BLaER1 treated with 17β-estradiol and CSF1 and Interleukin-3, amounts not matched to agents 10 nM and 100 nM (cell line): Measurements from ENCODE around the gene PLCB1.

Experiments used
- H3K27ac ChIP-seq, 11 experiments: shearing (Covaris generic); formaldehyde crosslinking; 2 replicates each; pipeline ENCODE4 v1.8.1; 2022
- H3K27me3 ChIP-seq, 11 experiments: shearing (Covaris generic); formaldehyde crosslinking; 2 replicates each; pipeline ENCODE4 v1.8.1; 2022
- H3K36me3 ChIP-seq, 11 experiments: shearing (Covaris generic); formaldehyde crosslinking; 2 replicates each; pipeline ENCODE4 v1.8.1; 2022
- H3K4me1 ChIP-seq, 10 experiments: shearing (Covaris generic); formaldehyde crosslinking; 2 replicates each; pipeline ENCODE4 v1.8.1; 2022
- H3K4me2 ChIP-seq, 11 experiments: shearing (Covaris generic); formaldehyde crosslinking; 2 replicates each; pipeline ENCODE4 v1.8.1; 2022
- H3K4me3 ChIP-seq, 10 experiments: shearing (Covaris generic); formaldehyde crosslinking; 2 replicates each; pipeline ENCODE4 v1.8.1; 2022
- H3K9ac ChIP-seq, 11 experiments: shearing (Covaris generic); formaldehyde crosslinking; 2 replicates each; pipeline ENCODE4 v1.8.1; 2022
- H3K9me3 ChIP-seq, 11 experiments: shearing (Covaris generic); formaldehyde crosslinking; replicated peaks in 1 of 11; 2 replicates each; pipeline ENCODE4 v1.8.1; 2022
- H4K20me1 ChIP-seq, 11 experiments: shearing (Covaris generic); formaldehyde crosslinking; 2 replicates each; pipeline ENCODE4 v1.8.1; 2022
- Cebpa-rat ChIP-seq, 11 experiments: shearing (Covaris generic); IDR thresholded peaks; 2 replicates each; pipeline ENCODE4 v1.8.1; 2022

The PLCB1 gene

DNA sequence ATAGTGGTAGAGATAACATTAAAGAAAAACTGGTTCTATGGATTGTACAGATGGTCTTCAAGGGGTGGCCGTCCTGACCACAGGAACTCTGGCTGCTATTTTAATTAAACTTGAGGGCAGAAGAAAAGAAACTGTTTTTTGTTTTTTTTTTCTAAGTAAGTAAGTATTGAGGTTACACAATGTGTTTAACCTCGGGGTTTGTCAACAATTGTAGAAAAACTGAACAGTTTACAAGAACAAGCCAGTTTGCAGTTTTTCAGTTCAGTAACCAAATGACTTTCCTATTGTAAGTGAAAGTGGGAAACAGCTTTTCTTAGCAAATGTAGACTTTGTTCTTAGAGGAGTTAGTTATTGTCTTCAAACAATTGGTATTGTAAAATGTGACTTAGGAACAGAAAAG is 77.0 kb downstream of the PLCB1 start:
- peak overlapping the region in 8 of 11 experiments; percentile 9 to 61 (median 25); a peak in 12 of 22 replicates for H3K27ac ChIP-seq
- peaks cover 0 to 8% (median 0%) of the 10 kb centered on the region in 11 experiments; a peak in 3 of 22 replicates for H3K9me3 ChIP-seq
- H3K27me3 ChIP-seq: no peaks in the 10 kb centered on the region
- no peaks in the 10 kb centered on the region for H3K36me3 ChIP-seq
- no peak for TF ChIP-seq Cebpa-rat (IDR thresholded peaks at IDR 0.05)
- peak overlapping the region; percentile 12 to 78 (median 61); a peak in 19 of 22 replicates for H3K4me2 ChIP-seq
- H3K9ac ChIP-seq: peak overlapping the region in 3 of 11 experiments; percentile 25 to 56 (median 51); a peak in 6 of 22 replicates
- no peak overlapping the region; a peak in 2 of 20 replicates for H3K4me3 ChIP-seq
- no peaks in the 10 kb centered on the region; a peak in 1 of 22 replicates for H4K20me1 ChIP-seq
- peaks cover 32 to 61% (median 48%) of the 10 kb centered on the region in 10 experiments for H3K4me1 ChIP-seq

DNA sequence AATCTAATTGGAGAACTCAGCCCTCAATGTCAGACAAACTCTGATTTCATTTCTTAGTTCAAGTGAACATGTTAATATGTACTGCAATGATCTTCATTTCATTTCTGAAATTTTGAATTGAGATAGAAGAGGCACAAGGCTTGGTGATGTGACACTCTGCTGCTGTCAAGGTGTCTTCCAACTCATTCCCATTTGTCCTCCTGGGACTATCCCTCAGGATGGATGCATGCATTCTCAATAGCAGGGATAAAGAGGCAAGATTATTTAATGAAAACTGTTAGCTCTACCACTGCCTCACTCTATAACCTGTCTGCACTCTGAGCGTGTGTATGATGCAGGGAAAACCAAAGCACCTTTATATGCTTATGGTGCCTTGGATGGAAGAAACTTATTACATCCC is 78.7 kb downstream of the PLCB1 start:
- H3K4me1 ChIP-seq: peaks cover 43 to 77% (median 59%) of the 10 kb centered on the region in 10 experiments
- H4K20me1 ChIP-seq: no peaks in the 10 kb centered on the region; a peak in 1 of 22 replicates
- peaks cover 0 to 8% (median 0%) of the 10 kb centered on the region in 11 experiments; a peak in 2 of 22 replicates for H3K9me3 ChIP-seq
- TF ChIP-seq Cebpa-rat (IDR thresholded peaks at IDR 0.05): no peak
- no peak overlapping the region for H3K9ac ChIP-seq
- peak overlapping the region in 6 of 11 experiments; percentile 9 to 78 (median 20); a peak in 5 of 22 replicates for H3K4me2 ChIP-seq
- H3K27ac ChIP-seq: no peak overlapping the region
- no peak overlapping the region for H3K4me3 ChIP-seq
- H3K27me3 ChIP-seq: no peaks in the 10 kb centered on the region
- no peaks in the 10 kb centered on the region for H3K36me3 ChIP-seq

DNA sequence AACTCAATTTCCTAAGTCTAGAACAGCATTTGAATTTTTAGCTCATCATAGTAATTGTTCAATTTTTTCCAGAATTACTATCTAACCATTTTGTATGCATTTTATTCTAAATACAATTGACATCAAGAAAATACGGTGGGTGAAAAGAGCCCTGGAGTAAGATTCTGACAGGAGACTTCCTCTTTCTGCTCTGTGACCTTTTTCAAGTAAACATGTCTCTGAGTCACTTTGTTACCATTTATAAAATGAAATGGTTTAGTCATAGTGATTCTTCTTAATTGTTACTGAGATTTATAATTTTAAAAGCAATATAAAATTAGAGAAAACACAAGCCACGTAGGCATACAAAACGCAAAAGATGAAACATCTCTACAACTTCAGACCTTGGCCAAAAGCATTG is 80.2 kb downstream of the PLCB1 start:
- Histone ChIP-seq H3K9ac (no peak overlapping the region), H3K9me3 (peaks cover 0 to 8% (median 0%) of the 10 kb centered on the region in 11 experiments; a peak in 4 of 22 replicates), H3K4me2 (peak overlapping the region in 4 of 11 experiments; percentile 71 to 84 (median 78); a peak in 7 of 22 replicates), H3K36me3 (no peaks in the 10 kb centered on the region), H4K20me1 (no peaks in the 10 kb centered on the region; a peak in 1 of 22 replicates), H3K27me3 (no peaks in the 10 kb centered on the region), H3K27ac (peak overlapping the region in 2 of 11 experiments; percentile 30 to 37; a peak in 2 of 22 replicates), H3K4me1 (peaks cover 43 to 83% (median 63%) of the 10 kb centered on the region in 10 experiments), H3K4me3 (no peak overlapping the region)
- TF ChIP-seq Cebpa-rat (IDR thresholded peaks at IDR 0.05): no peak

DNA sequence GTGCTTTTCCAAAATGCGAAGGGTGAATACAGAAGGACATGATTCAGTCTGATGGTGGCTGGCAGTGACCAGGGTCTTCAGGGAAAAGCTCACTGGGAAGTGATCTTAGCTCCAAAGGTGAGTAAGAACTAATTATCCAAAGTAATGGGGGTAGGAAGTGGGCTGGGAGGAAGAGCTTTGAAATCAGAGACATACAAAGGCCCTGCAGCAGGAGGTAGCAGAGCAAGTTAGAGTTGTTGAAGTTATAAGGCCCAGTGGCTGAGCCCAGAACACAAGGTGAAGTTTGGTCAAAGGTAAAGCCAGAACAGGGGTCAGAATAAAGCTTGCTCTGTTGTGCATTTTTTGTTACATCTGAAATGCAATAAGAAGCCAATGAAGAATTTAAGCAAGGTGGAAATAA is 81.2 kb downstream of the PLCB1 start:
- Histone ChIP-seq H3K4me2 (peak overlapping the region; percentile 70 to 84 (median 78)), H3K4me1 (peaks cover 42 to 73% (median 55%) of the 10 kb centered on the region in 10 experiments)
- no peak for TF ChIP-seq Cebpa-rat (IDR thresholded peaks at IDR 0.05)

DNA sequence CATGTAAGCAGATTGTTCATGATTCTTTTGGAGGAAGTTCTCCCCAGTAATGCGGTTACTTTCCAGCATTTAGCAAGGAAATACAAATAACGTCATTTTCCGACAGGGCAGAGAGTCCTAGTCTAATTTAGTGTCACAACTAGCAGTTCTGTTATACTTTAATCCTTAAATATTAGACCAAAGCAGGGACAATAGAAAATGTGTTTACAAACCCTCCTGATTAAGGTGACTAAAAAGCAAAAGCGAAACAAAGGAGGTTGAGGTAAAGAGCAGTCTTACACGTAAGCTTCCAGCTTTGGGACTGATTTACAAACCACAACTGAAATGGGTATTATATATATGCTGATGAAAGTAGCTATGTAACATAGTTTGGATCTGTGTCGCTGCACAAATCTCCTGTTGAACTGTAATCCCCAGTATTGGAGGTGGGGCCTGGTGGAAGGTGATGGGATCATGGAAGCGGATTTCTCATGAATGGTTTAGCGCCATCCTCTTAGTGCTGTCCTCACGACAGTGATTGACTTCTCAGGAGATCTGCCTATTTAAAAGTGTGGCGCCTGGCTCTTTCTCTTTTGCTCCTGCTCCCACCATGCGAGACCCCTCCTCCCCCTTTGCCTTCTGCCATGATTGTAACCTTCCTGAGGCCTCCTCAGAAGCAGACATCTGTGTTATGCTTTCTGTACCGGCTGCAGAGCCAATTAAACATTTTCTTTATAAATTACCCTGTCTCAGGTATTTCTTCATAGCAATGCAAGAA is 81.9 kb downstream of the PLCB1 start:
- no peaks in the 10 kb centered on the region for H4K20me1 ChIP-seq
- peak overlapping the region in 9 of 11 experiments; percentile 33 to 60 (median 50); a peak in 12 of 22 replicates for H3K9ac ChIP-seq
- H3K27ac ChIP-seq: peak overlapping the region; percentile 14 to 57 (median 34); a peak in 14 of 22 replicates
- H3K4me1 ChIP-seq: peaks cover 35 to 66% (median 47%) of the 10 kb centered on the region in 10 experiments
- H3K9me3 ChIP-seq: peaks cover 0 to 8% (median 0%) of the 10 kb centered on the region in 11 experiments; a peak in 4 of 22 replicates
- no peaks in the 10 kb centered on the region for H3K27me3 ChIP-seq
- TF ChIP-seq Cebpa-rat (IDR thresholded peaks at IDR 0.05): no peak
- no peaks in the 10 kb centered on the region for H3K36me3 ChIP-seq
- H3K4me3 ChIP-seq: peak overlapping the region; percentile 12 to 54 (median 30); a peak in 10 of 20 replicates
- peak overlapping the region; percentile 70 to 84 (median 78) for H3K4me2 ChIP-seq

More for the DNA sequence above, 81.2 kb downstream of the PLCB1 start:
- H3K27me3 ChIP-seq: no peaks in the 10 kb centered on the region
- H4K20me1 ChIP-seq: no peaks in the 10 kb centered on the region
- peak overlapping the region in 3 of 11 experiments; percentile 30 to 52 (median 37); a peak in 6 of 22 replicates for H3K27ac ChIP-seq
- peak overlapping the region in 2 of 11 experiments; percentile 55 to 60; a peak in 2 of 22 replicates for H3K9ac ChIP-seq
- no peaks in the 10 kb centered on the region for H3K36me3 ChIP-seq
- H3K9me3 ChIP-seq: peaks cover 0 to 8% (median 0%) of the 10 kb centered on the region in 11 experiments; a peak in 4 of 22 replicates
- peak overlapping the region in 3 of 10 experiments; percentile 24 to 54 (median 36); a peak in 4 of 20 replicates for H3K4me3 ChIP-seq

DNA sequence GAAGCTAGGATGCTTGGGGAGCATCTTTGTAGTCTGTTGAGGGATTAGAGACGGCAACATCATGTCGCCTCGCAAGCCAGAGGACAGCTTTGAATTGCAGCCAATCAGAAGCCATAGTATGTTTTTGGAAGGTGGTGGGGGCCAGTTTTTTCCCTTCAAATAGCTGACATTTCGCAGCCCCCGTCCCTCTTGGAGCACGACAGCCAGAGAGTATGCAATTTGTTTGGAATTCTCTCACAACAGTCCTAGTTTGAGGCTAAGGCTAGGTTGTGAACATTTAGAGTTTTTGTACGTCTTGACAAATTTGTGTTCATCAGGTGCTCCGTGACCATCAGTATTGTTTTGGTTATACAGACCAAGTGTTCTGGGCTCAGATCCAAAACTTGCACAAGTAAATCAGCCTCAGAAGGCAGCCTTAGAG is 83.3 kb downstream of the PLCB1 start:
- H3K9ac ChIP-seq: no peak overlapping the region
- TF ChIP-seq Cebpa-rat (IDR thresholded peaks at IDR 0.05): no peak
- no peak overlapping the region for H3K4me3 ChIP-seq
- H3K4me2 ChIP-seq: peak overlapping the region in 3 of 11 experiments; percentile 70 to 84 (median 83); a peak in 5 of 22 replicates
- H3K27me3 ChIP-seq: no peaks in the 10 kb centered on the region
- peaks cover 0 to 2% (median 0%) of the 10 kb centered on the region in 11 experiments; a peak in 1 of 22 replicates for H3K36me3 ChIP-seq
- no peaks in the 10 kb centered on the region for H4K20me1 ChIP-seq
- no peak overlapping the region for H3K27ac ChIP-seq
- H3K9me3 ChIP-seq: peaks cover 0 to 8% (median 0%) of the 10 kb centered on the region in 11 experiments; a peak in 4 of 22 replicates
- H3K4me1 ChIP-seq: peaks cover 31 to 52% (median 37%) of the 10 kb centered on the region in 10 experiments

DNA sequence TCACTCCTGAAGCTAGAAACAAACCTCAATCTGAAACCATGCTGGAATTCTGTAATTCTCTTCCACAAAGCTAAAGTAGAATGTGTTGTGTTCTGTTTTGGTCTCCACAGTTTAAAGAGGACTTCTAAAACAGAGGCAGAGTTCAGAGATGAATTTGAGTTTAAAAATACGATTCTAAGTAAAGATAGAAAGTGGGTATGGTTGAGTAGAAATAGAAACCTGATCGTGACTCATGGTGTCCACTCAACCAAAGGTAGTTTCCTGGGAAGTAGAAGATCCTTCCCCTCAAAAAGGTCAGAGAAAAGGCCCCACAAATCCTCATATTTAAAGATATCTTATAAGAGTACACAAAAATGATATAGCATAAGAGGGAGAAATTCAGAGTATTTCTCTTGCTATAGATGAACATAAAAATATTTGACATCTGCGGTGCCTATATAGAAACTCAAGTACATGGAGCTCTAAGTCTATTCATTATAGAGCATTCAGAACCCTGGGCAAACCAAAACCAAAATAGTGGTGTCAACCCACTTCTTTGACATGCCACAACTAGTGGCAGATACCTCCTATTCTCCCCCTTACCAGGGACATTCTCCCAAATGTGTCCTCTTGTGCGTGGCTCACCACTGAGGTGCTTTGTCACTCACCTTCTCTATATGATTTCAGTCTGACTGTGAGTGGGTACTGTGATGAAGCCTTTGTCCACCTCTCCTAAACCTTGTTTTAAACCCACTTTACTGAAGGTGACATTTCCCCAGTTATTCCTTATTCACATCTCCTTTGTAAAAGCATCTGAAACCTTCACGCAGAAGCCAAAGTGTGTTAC is 84.5 kb downstream of the PLCB1 start:
- Histone ChIP-seq H3K27ac (no peak overlapping the region), H3K9ac (no peak overlapping the region), H3K9me3 (peaks cover 0 to 8% (median 0%) of the 10 kb centered on the region in 11 experiments; a peak in 4 of 22 replicates), H3K4me1 (peaks cover 26 to 42% (median 32%) of the 10 kb centered on the region in 10 experiments), H3K4me3 (no peak overlapping the region), H3K36me3 (peaks cover 0 to 7% (median 0%) of the 10 kb centered on the region in 11 experiments; a peak in 1 of 22 replicates), H4K20me1 (no peaks in the 10 kb centered on the region), H3K27me3 (no peaks in the 10 kb centered on the region), H3K4me2 (peak overlapping the region in 4 of 11 experiments; percentile 10 to 28 (median 19); a peak in 7 of 22 replicates)
- no peak for TF ChIP-seq Cebpa-rat (IDR thresholded peaks at IDR 0.05)

DNA sequence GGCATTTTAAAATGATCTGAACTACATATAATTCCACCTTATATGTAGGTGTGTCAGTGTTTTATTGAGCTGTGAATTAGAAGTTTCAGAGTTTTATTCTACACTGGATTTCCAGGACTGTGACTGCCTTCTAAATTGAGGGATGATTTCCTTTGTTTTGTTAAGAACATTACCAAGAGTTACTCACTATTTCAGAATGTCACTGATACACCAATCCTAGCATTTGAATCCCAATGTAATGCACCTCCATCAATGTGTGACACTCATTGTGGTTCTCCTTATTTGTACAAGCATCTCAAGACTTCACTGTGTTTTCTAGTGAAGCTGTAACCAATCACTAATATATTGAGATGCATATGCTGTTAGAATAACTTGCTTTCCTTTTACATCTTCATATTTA is 86.8 kb downstream of the PLCB1 start:
- H3K4me1 ChIP-seq: peaks cover 11 to 27% (median 14%) of the 10 kb centered on the region in 10 experiments
- H4K20me1 ChIP-seq: no peaks in the 10 kb centered on the region
- no peak for TF ChIP-seq Cebpa-rat (IDR thresholded peaks at IDR 0.05)
- no peak overlapping the region for H3K9ac ChIP-seq
- H3K27me3 ChIP-seq: no peaks in the 10 kb centered on the region
- H3K4me3 ChIP-seq: no peak overlapping the region
- no peak overlapping the region for H3K27ac ChIP-seq
- H3K4me2 ChIP-seq: no peak overlapping the region
- peaks cover 0 to 9% (median 0%) of the 10 kb centered on the region in 11 experiments; a peak in 5 of 22 replicates for H3K9me3 ChIP-seq
- peaks cover 0 to 7% (median 0%) of the 10 kb centered on the region in 11 experiments; a peak in 1 of 22 replicates for H3K36me3 ChIP-seq
